ENCODE data around the gene MSI2. TPM values are rescaled to one million over a fixed set of nuclear protein-coding genes. Genes with fewer than 3 reads are reported as not detected.
"Not testable (repeated sequence)": the region's sequence is repeated elsewhere in the genome, so short reads cannot be mapped to it uniquely, and the experiment has no call there.

Gene MSI2
- 10 to 100 TPM; 87.6 to 96.0 TPM for total RNA-seq

DNA sequence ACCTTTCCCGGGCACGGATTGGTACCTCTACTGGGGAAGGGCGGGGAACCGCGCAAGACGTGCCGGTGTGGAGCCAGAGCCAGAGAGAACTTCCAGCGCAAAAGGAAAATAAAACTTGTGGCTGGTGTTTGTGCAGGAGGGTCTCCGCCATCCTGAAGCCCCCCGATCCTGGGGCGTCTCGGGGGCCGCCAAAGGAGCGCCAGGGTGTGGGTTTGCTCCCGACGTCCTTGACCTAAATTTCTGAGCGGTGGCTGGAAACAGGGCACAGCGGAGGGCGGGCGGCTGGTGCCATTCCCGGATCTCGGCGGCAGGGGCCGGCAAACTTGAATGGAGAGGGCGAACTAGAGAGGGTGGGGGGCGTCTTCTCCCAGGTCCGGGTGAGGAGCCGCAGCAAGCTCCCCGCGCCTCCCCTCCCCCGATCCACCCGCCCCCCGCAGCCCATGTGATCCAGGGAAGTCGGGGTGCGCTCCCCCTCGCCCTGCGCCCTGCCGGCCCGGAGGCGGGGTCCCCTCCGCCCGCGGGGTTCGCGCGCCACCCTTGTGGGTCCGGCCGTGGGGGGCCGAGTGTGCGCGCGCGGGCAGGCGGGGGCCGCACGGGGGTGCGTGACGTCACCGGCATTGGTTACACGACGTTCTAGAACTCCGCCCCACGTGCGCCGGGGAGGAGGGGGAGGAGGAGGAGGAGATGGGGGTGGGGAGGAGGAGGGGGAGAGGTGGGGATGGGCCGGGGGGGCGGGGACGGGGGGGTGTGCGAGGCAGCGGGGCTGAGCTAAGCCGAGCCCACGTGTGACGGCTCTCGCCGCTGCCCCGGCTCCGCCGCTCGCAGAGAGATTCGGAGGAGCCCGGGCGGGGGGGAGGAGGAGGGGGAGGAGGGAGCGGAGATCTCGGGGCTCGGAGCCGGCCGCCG, at the start of gene MSI2:
TSS of gene MSI2 (plus strand) at position 748 of the 906 bp plus-strand sequence. CDS start 220 bp downstream, outside the sequence.
- Mint-ChIP-seq H3K9me3 (no peaks in the 10 kb centered on the region), H3K4me3 (peak within 1 kb of the TSS; percentile 85), H3K4me1 (peaks cover 46% of the 10 kb centered on the region), H3K27ac (peak within 1 kb of the TSS; percentile 93), H3K36me3 (ENCODE audit: low read depth) (peaks cover 27% of the 10 kb centered on the region), H3K27me3 (peaks cover 10% of the 10 kb centered on the region)
- ChIA-PET POLR2A (interaction anchor here (0.6 kb wide), 1 partner anchor 28 kb away, joined by 3 read pairs; no protein-coding TSS in a partner anchor), CTCF (interaction anchor here (0.7 to 3.7 kb wide), 2 partner anchors 12 to 460 kb away, joined by 3 to 18 read pairs; no protein-coding TSS in a partner anchor)
- peak; percentile 91 for DNase-seq

DNA sequence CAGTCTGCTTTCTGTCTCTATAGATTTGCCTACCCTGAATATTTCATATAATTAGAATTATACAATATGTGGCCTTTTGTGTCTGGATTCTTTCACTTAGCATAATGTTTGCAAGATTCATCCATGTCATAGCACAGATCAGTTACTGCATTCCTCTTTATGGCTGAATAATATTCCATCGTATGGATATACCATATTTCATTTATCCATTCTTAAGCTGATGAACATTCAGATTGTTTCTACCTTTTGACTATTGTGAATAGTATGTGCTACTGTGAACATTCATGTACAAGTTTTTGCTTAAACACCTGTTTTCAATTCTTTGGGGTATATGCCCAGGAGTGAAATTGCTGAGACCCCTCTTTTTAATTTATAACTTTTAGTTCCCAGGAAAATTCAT, 49.4 kb upstream of the MSI2 start:
- Mint-ChIP-seq H3K4me1 (peaks cover 4% of the 10 kb centered on the region), H3K4me3 (no peak overlapping the region), H3K9me3 (no peaks in the 10 kb centered on the region), H3K27ac (no peak overlapping the region), H3K36me3 (ENCODE audit: low read depth) (no peaks in the 10 kb centered on the region), H3K27me3 (peaks cover 14% of the 10 kb centered on the region)
- no peak for DNase-seq
- ChIA-PET CTCF (interaction anchor here (1.4 to 1.5 kb wide), 2 partner anchors 157 to 200 kb away, joined by 3 to 4 read pairs; no protein-coding TSS in a partner anchor), POLR2A (no interaction called here)

DNA sequence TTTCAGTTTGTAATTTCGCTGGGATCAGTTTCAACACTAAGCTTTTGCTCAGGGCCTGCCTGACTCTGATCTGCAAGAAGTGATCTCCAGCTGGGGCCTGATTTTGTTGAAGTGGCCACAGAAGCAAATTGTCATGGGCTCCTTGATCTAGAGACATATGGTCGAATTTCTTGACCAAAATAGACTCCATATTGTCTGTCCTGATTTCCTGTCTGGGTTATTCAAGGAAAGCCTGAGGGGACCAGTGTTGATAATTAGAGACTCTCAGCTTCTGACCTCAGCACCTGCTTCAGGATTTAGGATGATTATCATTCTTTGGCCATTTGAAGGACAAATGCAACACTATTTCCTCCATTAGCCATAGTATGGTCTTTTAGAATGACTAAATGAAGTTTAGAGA, 48.9 kb upstream of the MSI2 start:
- H3K4me1 Mint-ChIP-seq = peaks cover 4% of the 10 kb centered on the region
- H3K36me3 Mint-ChIP-seq (ENCODE audit: low read depth) = no peaks in the 10 kb centered on the region
- no peak for DNase-seq
- no peak overlapping the region for H3K27ac Mint-ChIP-seq
- CTCF ChIA-PET = no interaction called here
- no peak overlapping the region for H3K4me3 Mint-ChIP-seq
- peaks cover 14% of the 10 kb centered on the region for H3K27me3 Mint-ChIP-seq
- no peaks in the 10 kb centered on the region for H3K9me3 Mint-ChIP-seq
- POLR2A ChIA-PET = no interaction called here

DNA sequence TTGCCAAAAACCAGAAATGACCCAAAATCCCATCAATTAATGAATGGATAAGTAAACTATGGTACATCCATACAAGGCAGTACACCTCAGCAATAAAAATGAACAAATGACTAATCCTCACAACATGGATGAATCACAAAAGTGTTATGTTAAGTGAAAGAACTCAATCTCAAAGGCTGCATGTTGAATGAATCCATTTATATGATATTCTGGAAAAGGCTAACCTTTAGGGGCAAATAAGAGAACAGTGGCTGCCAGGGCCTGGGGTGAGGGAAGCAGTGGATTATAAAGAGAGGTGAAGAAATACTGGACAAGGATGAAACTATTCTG, 46.1 kb upstream of the MSI2 start:
- H3K27me3 Mint-ChIP-seq = peaks cover 13% of the 10 kb centered on the region
- no peaks in the 10 kb centered on the region for H3K36me3 Mint-ChIP-seq (ENCODE audit: low read depth)
- no peaks in the 10 kb centered on the region for H3K9me3 Mint-ChIP-seq
- POLR2A ChIA-PET = no interaction called here
- H3K27ac Mint-ChIP-seq = no peak overlapping the region
- H3K4me1 Mint-ChIP-seq = peaks cover 4% of the 10 kb centered on the region
- CTCF ChIA-PET = no interaction called here
- no peak for DNase-seq
- H3K4me3 Mint-ChIP-seq = no peak overlapping the region

DNA sequence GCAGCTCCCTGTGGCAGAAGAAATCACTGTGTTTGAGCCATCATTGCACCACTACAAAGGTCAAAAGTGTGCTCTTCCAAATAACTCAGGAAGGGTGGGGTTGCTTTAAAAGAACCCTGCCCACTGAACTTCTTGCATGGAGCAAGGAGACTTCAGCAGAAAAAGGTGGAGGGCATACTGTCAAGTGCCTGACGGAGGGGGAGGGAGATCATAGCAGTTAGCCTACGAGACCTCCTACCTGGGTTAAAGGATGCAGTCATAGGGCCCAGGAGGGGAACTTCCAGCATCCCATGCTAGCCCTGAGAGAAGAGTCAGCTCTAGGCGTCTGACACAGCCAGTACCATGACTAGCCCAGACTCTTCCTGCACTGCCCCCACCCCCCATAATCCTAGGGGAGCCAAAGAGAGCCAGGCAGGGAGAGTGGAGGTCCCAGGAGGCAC, 45.3 kb upstream of the MSI2 start:
- Mint-ChIP-seq H3K27me3 (peaks cover 12% of the 10 kb centered on the region), H3K27ac (no peak overlapping the region), H3K4me3 (no peak overlapping the region), H3K4me1 (peaks cover 4% of the 10 kb centered on the region), H3K9me3 (no peaks in the 10 kb centered on the region), H3K36me3 (ENCODE audit: low read depth) (no peaks in the 10 kb centered on the region)
- no peak for DNase-seq
- ChIA-PET POLR2A (no interaction called here), CTCF (interaction anchor here (0.7 kb wide), 1 partner anchor 230 kb away, joined by 3 read pairs; no protein-coding TSS in a partner anchor)

DNA sequence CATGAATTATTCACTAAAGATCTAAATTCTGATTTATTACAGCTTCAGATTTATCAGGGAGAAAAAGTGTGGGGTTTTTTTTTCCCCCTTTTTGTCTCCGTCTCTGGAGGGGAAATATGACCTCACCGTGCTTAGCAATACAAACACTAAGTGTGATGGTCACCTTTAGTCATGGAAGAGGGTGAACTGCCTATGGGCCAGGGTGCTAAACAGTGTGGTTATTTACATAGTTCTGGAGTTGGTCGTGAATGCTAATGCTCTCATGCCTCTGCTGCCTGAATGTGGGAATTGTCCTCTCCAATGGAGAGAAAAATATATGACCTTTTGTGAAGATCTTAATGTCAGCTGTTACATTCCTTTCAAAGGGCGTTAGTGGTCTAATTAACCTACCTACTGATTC, 44.8 kb upstream of the MSI2 start:
- Mint-ChIP-seq H3K36me3 (ENCODE audit: low read depth) (no peaks in the 10 kb centered on the region), H3K4me3 (no peak overlapping the region), H3K27ac (no peak overlapping the region), H3K4me1 (peaks cover 4% of the 10 kb centered on the region), H3K9me3 (no peaks in the 10 kb centered on the region), H3K27me3 (peaks cover 12% of the 10 kb centered on the region)
- POLR2A ChIA-PET = no interaction called here
- no peak for DNase-seq
- CTCF ChIA-PET = interaction anchor here (0.7 kb wide), 1 partner anchor 229 kb away, joined by 3 read pairs; no protein-coding TSS in a partner anchor

DNA sequence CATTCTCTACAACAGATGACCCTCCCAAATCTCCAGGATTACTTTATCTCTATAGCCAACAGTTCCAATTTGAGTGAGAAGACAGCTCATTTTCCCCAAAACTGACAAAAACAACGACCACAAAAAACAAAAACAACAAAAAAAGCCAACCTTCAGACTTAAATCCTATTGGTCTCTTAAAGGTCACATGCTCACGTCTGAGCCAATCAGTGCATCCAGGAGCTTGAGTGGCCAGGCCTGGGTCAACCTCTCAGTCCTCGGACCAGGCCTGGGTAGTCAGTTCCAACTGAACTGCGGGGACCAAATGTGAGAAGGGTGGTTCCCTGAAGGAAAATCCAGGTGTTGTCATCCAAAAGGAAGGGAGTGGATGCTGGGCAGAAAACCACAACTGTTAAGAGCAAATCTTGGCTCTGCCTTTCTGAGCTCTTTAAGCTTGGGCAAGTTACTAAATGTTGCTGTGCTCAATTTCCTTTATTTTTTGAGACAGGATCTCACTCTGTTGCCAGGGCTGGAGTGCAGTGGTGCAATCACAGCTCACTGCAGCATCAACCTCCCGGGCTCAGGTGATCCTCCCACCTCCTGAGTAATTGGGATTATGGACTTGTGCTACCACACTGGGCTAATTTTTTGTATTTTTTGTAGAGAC, 43.0 kb upstream of the MSI2 start:
- no peak for DNase-seq
- Mint-ChIP-seq H3K4me1 (peaks cover 4% of the 10 kb centered on the region), H3K27me3 (peaks cover 20% of the 10 kb centered on the region), H3K9me3 (no peaks in the 10 kb centered on the region), H3K36me3 (ENCODE audit: low read depth) (no peaks in the 10 kb centered on the region), H3K27ac (no peak overlapping the region), H3K4me3 (no peak overlapping the region)
- POLR2A ChIA-PET = no interaction called here
- CTCF ChIA-PET = interaction anchor here (1.0 kb wide), 1 partner anchor 30 kb away, joined by 3 read pairs; no protein-coding TSS in a partner anchor

DNA sequence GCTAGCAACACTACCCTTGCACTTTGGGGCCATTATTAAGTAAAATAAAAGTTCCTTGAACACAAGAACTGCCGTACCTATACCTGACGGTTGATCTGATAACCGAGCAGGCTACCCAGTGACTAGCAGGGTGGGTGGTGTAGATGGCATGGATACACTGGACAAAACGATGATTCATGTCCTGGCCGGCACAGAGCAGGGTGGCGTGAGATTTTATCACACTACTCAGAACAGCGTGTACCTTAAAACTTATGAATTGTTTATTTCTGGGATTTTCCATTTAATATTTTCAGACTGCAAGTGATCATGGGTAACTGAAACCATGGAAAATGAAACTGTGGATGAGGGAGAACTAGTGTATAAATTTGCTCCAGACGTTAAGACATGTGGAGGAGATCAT, 41.0 kb upstream of the MSI2 start:
- no peaks in the 10 kb centered on the region for H3K9me3 Mint-ChIP-seq
- no peak overlapping the region for H3K27ac Mint-ChIP-seq
- H3K36me3 Mint-ChIP-seq (ENCODE audit: low read depth) = no peaks in the 10 kb centered on the region
- H3K4me3 Mint-ChIP-seq = no peak overlapping the region
- H3K27me3 Mint-ChIP-seq = peaks cover 19% of the 10 kb centered on the region
- CTCF ChIA-PET = no interaction called here
- H3K4me1 Mint-ChIP-seq = peaks cover 4% of the 10 kb centered on the region
- DNase-seq = no peak
- POLR2A ChIA-PET = no interaction called here

DNA sequence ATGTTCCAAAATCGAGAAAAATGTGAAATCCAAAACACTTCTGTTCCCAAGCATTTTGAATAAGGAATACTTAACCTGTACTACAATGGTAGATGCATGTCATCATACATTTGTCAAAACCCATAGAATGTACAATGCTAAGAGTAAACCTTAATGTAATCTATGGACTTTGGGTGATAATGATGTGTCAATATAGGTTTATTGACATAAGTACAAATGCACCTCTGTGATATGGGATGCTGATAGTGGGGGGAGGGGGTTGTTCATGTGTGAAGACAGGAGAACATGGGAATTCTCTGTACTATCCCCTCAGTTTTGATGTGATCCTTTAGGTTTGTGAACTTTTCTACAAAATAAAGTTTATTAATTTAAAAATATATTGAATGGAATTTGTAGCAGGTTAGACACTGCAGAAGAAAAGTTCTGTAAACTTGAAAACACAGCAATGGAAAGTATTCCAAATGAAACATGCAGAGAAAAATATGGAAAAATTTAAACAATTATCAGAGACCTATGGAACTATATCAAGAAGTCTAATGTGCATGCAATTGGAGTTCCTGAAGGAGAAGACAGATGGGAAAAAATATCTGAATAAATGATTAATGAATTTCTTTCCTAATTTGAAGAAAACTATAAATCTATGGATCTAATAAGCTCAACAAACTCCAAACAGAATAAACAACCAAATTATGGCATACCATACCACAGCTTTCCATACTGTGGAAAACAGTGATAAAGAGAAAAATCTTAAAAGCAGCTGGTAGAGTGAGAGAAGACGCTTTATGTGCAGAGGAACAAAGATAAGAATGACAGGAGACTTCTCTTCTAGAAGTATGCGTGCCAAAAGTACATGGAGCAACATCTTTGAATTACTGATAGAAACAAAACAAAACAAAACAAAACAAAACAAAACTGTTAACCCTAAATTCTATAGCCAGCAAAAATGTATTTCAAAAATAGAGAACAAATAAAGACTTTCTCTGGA, 34.7 kb upstream of the MSI2 start:
- no peaks in the 10 kb centered on the region for H3K4me1 Mint-ChIP-seq
- no peak for DNase-seq
- no peak overlapping the region for H3K4me3 Mint-ChIP-seq
- H3K27me3 Mint-ChIP-seq = peaks cover 23% of the 10 kb centered on the region
- peaks cover 8% of the 10 kb centered on the region for H3K9me3 Mint-ChIP-seq
- no peaks in the 10 kb centered on the region for H3K36me3 Mint-ChIP-seq (ENCODE audit: low read depth)
- ChIA-PET POLR2A (no interaction called here), CTCF (interaction anchor here (0.6 kb wide), 1 partner anchor 100 kb away, joined by 3 read pairs; no protein-coding TSS in a partner anchor)
- no peak overlapping the region for H3K27ac Mint-ChIP-seq

DNA sequence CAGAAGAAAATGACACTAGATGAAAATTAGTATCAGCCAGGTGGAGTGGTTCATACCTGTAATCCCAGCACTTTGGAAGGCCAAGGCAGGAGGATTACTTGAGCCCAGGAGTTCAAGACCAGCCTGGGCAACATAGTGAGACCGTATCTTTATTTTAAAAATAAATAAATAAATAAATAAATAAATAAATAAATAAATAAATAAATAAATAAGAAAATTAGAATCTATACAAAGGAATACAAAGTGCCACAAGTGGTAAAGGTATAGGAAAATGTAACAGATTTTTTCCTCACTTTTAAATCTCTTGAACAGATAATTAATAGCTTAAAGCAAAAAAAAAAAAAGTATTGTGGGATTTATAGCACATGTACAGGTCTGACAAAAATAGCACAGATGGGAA, 33.9 kb upstream of the MSI2 start:
- H3K9me3 Mint-ChIP-seq; H3K4me3 Mint-ChIP-seq; DNase-seq; H3K36me3 Mint-ChIP-seq (ENCODE audit: low read depth); H3K4me1 Mint-ChIP-seq; POLR2A ChIA-PET; H3K27ac Mint-ChIP-seq: not testable (repeated sequence)
- CTCF ChIA-PET = interaction anchor here (0.6 kb wide), 1 partner anchor 36 kb away, joined by 5 read pairs; no protein-coding TSS in a partner anchor
- H3K27me3 Mint-ChIP-seq = peaks cover 24% of the 10 kb centered on the region

DNA sequence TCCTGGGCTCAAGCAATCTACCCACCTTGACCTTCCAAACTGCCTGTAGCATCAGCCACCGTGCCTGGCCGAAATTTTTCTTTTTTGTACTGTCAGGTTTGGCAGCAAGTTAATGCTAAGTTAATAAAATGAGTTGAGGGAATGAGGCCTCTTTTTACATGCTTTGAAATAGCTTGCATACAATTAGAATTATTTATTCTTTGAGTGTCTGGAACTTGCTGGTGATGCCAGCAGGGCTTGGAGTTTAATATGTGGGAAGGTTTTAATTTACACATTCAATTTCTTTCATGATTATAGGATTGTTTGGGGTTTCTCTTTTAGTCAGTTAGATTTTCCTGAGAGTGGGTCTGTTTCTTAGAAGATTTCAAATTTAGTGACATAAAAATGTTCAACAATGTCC, 31.2 kb upstream of the MSI2 start:
- H3K27me3 Mint-ChIP-seq = peaks cover 25% of the 10 kb centered on the region
- no peak overlapping the region for H3K4me3 Mint-ChIP-seq
- no peaks in the 10 kb centered on the region for H3K36me3 Mint-ChIP-seq (ENCODE audit: low read depth)
- no peaks in the 10 kb centered on the region for H3K4me1 Mint-ChIP-seq
- ChIA-PET POLR2A (no interaction called here), CTCF (interaction anchor here (0.9 kb wide), 1 partner anchor 19 kb away, joined by 5 read pairs; no protein-coding TSS in a partner anchor)
- H3K9me3 Mint-ChIP-seq = peaks cover 8% of the 10 kb centered on the region
- H3K27ac Mint-ChIP-seq = no peak overlapping the region
- no peak for DNase-seq

DNA sequence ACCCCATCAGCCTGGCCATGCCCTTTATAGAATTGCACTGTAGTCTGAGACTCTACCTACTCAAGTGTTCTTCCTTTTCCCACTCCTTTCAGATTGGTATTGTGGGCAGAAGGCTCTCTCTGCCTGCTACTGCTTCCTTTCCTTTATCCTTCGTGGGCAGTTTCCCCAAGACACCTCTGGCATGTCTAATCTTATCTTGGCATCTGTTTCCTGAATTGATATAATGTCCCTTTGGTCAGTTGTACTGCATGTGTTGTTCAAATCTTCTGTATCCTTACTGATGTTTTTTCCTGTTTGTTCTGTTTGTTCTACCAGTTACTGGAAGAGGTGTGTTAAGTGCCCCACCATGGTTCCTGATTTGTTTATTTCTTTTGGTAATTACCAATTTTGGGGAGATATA, 29.5 kb upstream of the MSI2 start:
- Mint-ChIP-seq H3K4me3 (no peak overlapping the region), H3K27me3 (peaks cover 23% of the 10 kb centered on the region), H3K27ac (no peak overlapping the region), H3K4me1 (no peaks in the 10 kb centered on the region), H3K9me3 (peaks cover 7% of the 10 kb centered on the region), H3K36me3 (ENCODE audit: low read depth) (no peaks in the 10 kb centered on the region)
- CTCF ChIA-PET = interaction anchor here (0.5 to 1.8 kb wide), 3 partner anchors 10 to 746 kb away, joined by 3 to 8 read pairs (median 5); no protein-coding TSS in a partner anchor
- POLR2A ChIA-PET = no interaction called here
- DNase-seq = no peak
